LNCaP clone FGC (cell line): ENCODE results near the gene NARS2.

Experiments used
- DNase-seq: peaks from one replicate; pipeline ENCODE4 v3.0.0-alpha.2; 2011; ENCODE audit warnings: low read depth
- H3K4me3 ChIP-seq: 2 replicates; pipeline ENCODE4 v1.5.1; 2011; ENCODE audit warnings: mild to moderate bottlenecking, low read depth, low read length, control low read depth
- TF ChIP-seq, protein P1 (sequence below): IDR thresholded peaks from 2 replicates; pipeline ENCODE4 v1.5.1; 2012; ENCODE audit warnings: mild to moderate bottlenecking; ENCODE audit not compliant: control insufficient read depth, insufficient read depth; ENCODE audit errors: extremely low read depth

NARS2 gene

GRCh38 chr11:78492973-78493372, 81.7 kb downstream of the NARS2 start:
- TF ChIP-seq, protein P1, sequence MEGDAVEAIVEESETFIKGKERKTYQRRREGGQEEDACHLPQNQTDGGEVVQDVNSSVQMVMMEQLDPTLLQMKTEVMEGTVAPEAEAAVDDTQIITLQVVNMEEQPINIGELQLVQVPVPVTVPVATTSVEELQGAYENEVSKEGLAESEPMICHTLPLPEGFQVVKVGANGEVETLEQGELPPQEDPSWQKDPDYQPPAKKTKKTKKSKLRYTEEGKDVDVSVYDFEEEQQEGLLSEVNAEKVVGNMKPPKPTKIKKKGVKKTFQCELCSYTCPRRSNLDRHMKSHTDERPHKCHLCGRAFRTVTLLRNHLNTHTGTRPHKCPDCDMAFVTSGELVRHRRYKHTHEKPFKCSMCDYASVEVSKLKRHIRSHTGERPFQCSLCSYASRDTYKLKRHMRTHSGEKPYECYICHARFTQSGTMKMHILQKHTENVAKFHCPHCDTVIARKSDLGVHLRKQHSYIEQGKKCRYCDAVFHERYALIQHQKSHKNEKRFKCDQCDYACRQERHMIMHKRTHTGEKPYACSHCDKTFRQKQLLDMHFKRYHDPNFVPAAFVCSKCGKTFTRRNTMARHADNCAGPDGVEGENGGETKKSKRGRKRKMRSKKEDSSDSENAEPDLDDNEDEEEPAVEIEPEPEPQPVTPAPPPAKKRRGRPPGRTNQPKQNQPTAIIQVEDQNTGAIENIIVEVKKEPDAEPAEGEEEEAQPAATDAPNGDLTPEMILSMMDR: no peak
- H3K4me3 ChIP-seq: no peak overlapping the region
- no peak for DNase-seq

GRCh38 chr11:78489184-78489583, 85.5 kb downstream of the NARS2 start:
- no peak overlapping the region for H3K4me3 ChIP-seq
- DNase-seq: no peak
- TF ChIP-seq, protein P1: no peak

DNA sequence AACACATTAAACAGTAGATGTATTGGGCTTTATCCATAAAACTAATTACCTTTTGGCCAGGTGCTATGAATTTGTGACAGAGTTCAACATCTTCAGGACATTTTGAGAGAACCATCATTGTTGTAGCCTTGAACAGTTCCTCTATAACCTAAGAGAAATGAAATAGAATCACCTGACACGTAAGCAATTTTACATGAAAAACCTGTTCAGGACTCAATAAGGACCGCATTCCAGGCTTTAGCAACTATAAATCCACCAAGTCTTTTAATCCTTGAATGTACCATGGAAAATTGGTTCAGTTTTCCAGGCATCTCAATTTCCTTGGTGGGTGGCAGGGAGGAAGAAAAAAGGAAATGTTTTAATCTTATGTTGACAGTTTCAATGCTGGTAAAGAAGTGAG, 96.1 kb downstream of the NARS2 start:
- no peak for DNase-seq
- TF ChIP-seq, protein P1: no peak
- no peak overlapping the region for H3K4me3 ChIP-seq

DNA sequence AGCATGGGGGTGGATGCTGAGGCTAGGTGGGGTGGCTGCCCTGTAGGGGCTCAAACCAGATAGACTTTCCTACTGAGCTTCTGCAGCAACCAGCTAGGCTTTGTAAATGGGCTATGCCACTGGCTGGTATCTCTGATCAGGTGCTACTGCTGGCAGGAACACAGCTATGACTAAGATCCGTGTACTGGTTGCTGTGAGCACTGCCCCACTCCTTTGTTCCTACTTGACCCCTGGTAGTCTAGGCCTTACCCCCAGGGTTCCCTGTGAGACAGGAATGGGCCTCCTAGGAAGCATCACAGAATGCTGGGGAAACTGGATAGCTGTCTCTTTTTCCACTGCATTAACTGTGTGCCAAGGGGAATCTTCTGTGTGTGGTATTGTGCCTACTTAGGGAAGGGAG, 98.6 kb downstream of the NARS2 start:
- TF ChIP-seq, protein P1: no peak
- DNase-seq: no peak
- no peak overlapping the region for H3K4me3 ChIP-seq

DNA sequence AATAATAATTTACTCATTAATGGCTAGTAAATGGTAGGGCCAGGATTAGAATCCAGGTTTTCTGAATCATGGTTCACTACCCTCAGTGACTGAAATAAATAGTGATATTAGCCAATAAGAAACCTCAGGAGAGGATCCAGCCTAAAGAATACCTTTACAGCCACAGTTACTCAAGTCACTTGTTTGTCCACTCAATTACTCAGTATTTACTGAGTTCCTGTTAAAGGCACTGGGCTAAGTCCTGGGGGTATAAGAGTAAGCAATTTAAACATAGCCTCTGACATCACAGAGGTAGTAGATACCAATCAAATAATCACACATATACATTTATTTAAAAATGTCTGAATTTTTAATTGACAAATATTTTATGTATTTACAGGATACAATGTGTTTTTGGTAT, 100.2 kb downstream of the NARS2 start:
- TF ChIP-seq, protein P1: no peak
- H3K4me3 ChIP-seq: no peak overlapping the region
- no peak for DNase-seq

DNA sequence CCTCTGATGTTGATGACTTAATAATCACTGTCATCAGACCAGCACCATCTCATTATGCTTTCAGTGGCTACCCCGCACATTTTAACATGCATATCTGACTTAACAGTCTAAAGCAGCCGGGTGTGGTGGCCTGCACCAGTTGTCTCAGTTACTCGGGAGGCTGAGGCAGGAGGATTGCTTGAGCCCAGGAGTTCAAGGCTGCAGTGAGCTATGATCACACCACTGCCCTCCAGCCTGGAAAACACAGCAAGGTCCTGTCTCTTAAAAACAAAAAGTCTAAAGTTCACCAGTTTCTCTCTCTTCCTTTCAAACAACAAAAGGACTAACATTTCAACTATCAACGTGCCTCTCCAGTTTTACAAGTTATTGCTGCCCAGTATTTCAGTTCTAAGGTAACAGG, 101.8 kb downstream of the NARS2 start:
- no peak for DNase-seq
- H3K4me3 ChIP-seq: no peak overlapping the region
- TF ChIP-seq, protein P1: no peak

GRCh38 chr11:78472382-78472781, 102.3 kb downstream of the NARS2 start:
- DNase-seq: no peak

More at GRCh38 chr11:78472382-78472781, 102.3 kb downstream of the NARS2 start:
- H3K4me3 ChIP-seq: no peak overlapping the region
- TF ChIP-seq, protein P1: no peak
